DOHH2 (cell line): Measurements from ENCODE around the gene FAM200A.
"Not testable (repeated sequence)": the region's sequence is repeated elsewhere in the genome, so short reads cannot be mapped to it uniquely, and the experiment has no call there.

Experiments used
- H3F3A ChIP-seq: fragments of 200-600 bp; sonication (generic), shearing (Covaris generic); 2 replicates; pipeline ENCODE4 v1.6.0; 2016; ENCODE audit warnings: antibody characterized with exemption, mild to moderate bottlenecking; ENCODE audit not compliant: control insufficient read depth, insufficient read depth
- H3K27ac ChIP-seq: fragments of 200-600 bp; sonication (generic); 2 replicates; pipeline ENCODE4 v1.5.1; 2014; ENCODE audit warnings: low read depth, mild to moderate bottlenecking, low read length, moderate library complexity
- H3K27me3 ChIP-seq: fragments of 200-600 bp; sonication (generic); 2 replicates; pipeline ENCODE4 v1.6.1; 2014; ENCODE audit warnings: mild to moderate bottlenecking, low read length, mixed read lengths; ENCODE audit not compliant: control insufficient read depth
- H3K36me3 ChIP-seq: fragments of 200-600 bp; sonication (generic); 2 replicates; pipeline ENCODE4 v1.6.1; 2014; ENCODE audit warnings: mild to moderate bottlenecking, low read length, moderate library complexity, mixed read lengths; ENCODE audit not compliant: control insufficient read depth
- H3K4me1 ChIP-seq: fragments of 200-600 bp; sonication (generic); 2 replicates; pipeline ENCODE4 v1.6.1; 2014; ENCODE audit warnings: mild to moderate bottlenecking, low read length, mixed read lengths; ENCODE audit not compliant: control insufficient read depth
- H3K4me2 ChIP-seq: fragments of 200-600 bp; sonication (generic); 2 replicates; pipeline ENCODE4 v1.6.0; 2014; ENCODE audit warnings: mild to moderate bottlenecking, low read length, moderate library complexity
- H3K4me3 ChIP-seq: fragments of 200-600 bp; sonication (generic); 2 replicates; pipeline ENCODE4 v1.5.1; 2014; ENCODE audit warnings: mild to moderate bottlenecking, low read length, mixed read lengths
- H3K79me2 ChIP-seq: fragments of 200-600 bp; sonication (generic); 2 replicates; pipeline ENCODE4 v1.6.1; 2014; ENCODE audit warnings: mild to moderate bottlenecking, low read length, mixed read lengths; ENCODE audit not compliant: control insufficient read depth
- H3K9me2 ChIP-seq: fragments of 200-600 bp; sonication (generic); replicated peaks from 2 replicates; pipeline ENCODE4 v1.6.1; 2014; ENCODE audit warnings: mild to moderate bottlenecking, low read length, mixed read lengths; ENCODE audit not compliant: control insufficient read depth
- H3K9me3 ChIP-seq: fragments of 200-600 bp; sonication (generic); 2 replicates; pipeline ENCODE4 v1.6.1; 2014; ENCODE audit warnings: antibody characterized with exemption, low read length, mixed read lengths; ENCODE audit not compliant: control insufficient read depth, insufficient read depth
- H4K20me1 ChIP-seq: fragments of 200-600 bp; sonication (generic); 2 replicates; pipeline ENCODE4 v1.6.0; 2014; ENCODE audit warnings: low read depth, mild to moderate bottlenecking, antibody characterized with exemption, low read length, moderate library complexity; ENCODE audit not compliant: control insufficient read depth, insufficient read depth
- CTCF ChIP-seq: fragments of 200-600 bp; sonication (generic); IDR thresholded peaks from one replicate; pipeline ENCODE4 v1.5.1; 2014; ENCODE audit warnings: antibody characterized with exemption, mild to moderate bottlenecking, low read depth, low read length; ENCODE audit not compliant: poor library complexity, severe bottlenecking
- EZH2phosphoT487 ChIP-seq: fragments of 200-600 bp; sonication (generic); IDR thresholded peaks from 2 replicates; pipeline ENCODE4 v1.6.1; 2017; ENCODE audit warnings: borderline replicate concordance, mild to moderate bottlenecking, antibody characterized with exemption, low read length, moderate library complexity, mixed read lengths

FAM200A gene

GRCh38 chr7:99573257-99573656 lies 21.3 kb upstream of the FAM200A start:
- Histone ChIP-seq H3K36me3 (peaks cover 61% of the 10 kb centered on the region), H3K4me3 (no peak overlapping the region), H3F3A (peaks cover 22% of the 10 kb centered on the region; the same call in 1 of the 2 replicates)

GRCh38 chr7:99571768-99572167 lies 19.9 kb upstream of the FAM200A start:
- Histone ChIP-seq H3K4me2 (no peak overlapping the region), H3K36me3 (peaks cover 62% of the 10 kb centered on the region), H3F3A (peaks cover 12% of the 10 kb centered on the region; the same call in 1 of the 2 replicates), H3K79me2 (peaks cover 13% of the 10 kb centered on the region; the same call in 1 of the 2 replicates), H3K4me3 (no peak overlapping the region), H3K9me2 (no peaks in the 10 kb centered on the region), H4K20me1 (0 out of 2 replicates have a peak, but pooled peaks cover 8% of the 10 kb centered on the region), H3K9me3 (no peaks in the 10 kb centered on the region), H3K27ac (no peak overlapping the region), H3K27me3 (no peaks in the 10 kb centered on the region), H3K4me1 (peaks cover 8% of the 10 kb centered on the region)
- TF ChIP-seq EZH2phosphoT487 (no peak), CTCF (no peak)

More at GRCh38 chr7:99573257-99573656, 21.3 kb upstream of the FAM200A start:
- peaks cover 6% of the 10 kb centered on the region; the same call in 1 of the 2 replicates for H3K79me2 ChIP-seq
- no peaks in the 10 kb centered on the region for H3K27me3 ChIP-seq
- no peak overlapping the region for H3K4me2 ChIP-seq
- H3K4me1 ChIP-seq: peaks cover 23% of the 10 kb centered on the region
- no peaks in the 10 kb centered on the region for H3K9me2 ChIP-seq
- 0 out of 2 replicates have a peak, but pooled peaks cover 8% of the 10 kb centered on the region for H4K20me1 ChIP-seq
- no peaks in the 10 kb centered on the region for H3K9me3 ChIP-seq
- no peak for TF ChIP-seq EZH2phosphoT487
- TF ChIP-seq CTCF: no peak
- H3K27ac ChIP-seq: no peak overlapping the region

GRCh38 chr7:99568770-99569169 lies 16.9 kb upstream of the FAM200A start:
- not testable (repeated sequence) for H3K27ac ChIP-seq, H3K9me2 ChIP-seq, H3K4me3 ChIP-seq, H3K4me2 ChIP-seq, H3F3A ChIP-seq, H3K27me3 ChIP-seq, H3K4me1 ChIP-seq, H4K20me1 ChIP-seq, H3K9me3 ChIP-seq
- peaks cover 39% of the 10 kb centered on the region for H3K79me2 ChIP-seq
- peaks cover 82% of the 10 kb centered on the region for H3K36me3 ChIP-seq

GRCh38 chr7:99563650-99564049 lies 11.7 kb upstream of the FAM200A start:
- Histone ChIP-seq H4K20me1 (peaks cover 35% of the 10 kb centered on the region; the same call in 1 of the 2 replicates), H3F3A (no peaks in the 10 kb centered on the region), H3K9me2 (no peaks in the 10 kb centered on the region), H3K4me2 (no peak overlapping the region), H3K36me3 (peaks cover 78% of the 10 kb centered on the region), H3K27me3 (no peaks in the 10 kb centered on the region), H3K4me3 (no peak overlapping the region), H3K9me3 (no peaks in the 10 kb centered on the region), H3K4me1 (peaks cover 16% of the 10 kb centered on the region), H3K27ac (no peak overlapping the region), H3K79me2 (peaks cover 80% of the 10 kb centered on the region)
- TF ChIP-seq EZH2phosphoT487: no peak
